ENCODE measurements around the gene DHX9.

DNA sequence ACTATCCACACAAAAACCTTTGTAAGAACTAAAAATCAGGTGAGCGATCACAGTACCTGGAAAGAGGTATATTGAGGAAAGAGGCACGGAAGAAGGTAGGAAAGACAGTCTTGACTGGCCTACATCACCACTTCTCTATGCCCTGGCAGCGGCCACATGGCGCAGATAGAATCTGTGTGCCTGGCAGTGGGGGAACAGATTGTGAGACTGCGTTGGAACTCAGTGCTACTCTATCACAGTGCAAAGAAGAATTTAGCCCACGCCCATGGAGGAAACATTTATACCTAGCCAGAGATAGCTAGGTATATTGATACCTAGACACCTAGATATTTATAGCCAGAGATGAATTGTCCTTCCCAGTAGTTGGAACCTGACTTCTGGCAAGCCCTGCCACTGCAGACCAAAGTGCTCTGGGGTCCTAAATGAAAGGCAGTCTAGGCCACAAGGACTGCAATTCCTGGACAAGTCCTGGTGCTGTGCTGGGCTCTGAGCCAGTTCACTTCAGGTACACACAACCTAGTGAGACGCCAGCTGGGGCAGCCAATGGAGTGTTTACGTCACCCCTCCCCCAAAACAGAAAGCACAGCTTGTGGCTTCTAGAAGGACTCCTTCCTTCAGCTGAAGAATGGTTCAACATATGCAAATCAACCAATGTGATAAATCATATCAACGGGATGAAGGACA, 51.9 kb downstream of the DHX9 start:
- TF ChIP-seq, protein P1, sequence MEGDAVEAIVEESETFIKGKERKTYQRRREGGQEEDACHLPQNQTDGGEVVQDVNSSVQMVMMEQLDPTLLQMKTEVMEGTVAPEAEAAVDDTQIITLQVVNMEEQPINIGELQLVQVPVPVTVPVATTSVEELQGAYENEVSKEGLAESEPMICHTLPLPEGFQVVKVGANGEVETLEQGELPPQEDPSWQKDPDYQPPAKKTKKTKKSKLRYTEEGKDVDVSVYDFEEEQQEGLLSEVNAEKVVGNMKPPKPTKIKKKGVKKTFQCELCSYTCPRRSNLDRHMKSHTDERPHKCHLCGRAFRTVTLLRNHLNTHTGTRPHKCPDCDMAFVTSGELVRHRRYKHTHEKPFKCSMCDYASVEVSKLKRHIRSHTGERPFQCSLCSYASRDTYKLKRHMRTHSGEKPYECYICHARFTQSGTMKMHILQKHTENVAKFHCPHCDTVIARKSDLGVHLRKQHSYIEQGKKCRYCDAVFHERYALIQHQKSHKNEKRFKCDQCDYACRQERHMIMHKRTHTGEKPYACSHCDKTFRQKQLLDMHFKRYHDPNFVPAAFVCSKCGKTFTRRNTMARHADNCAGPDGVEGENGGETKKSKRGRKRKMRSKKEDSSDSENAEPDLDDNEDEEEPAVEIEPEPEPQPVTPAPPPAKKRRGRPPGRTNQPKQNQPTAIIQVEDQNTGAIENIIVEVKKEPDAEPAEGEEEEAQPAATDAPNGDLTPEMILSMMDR (conservative IDR thresholded peaks at IDR 0.05; ENCODE audit: low read depth, low read length) = no peak
- no peak for TF ChIP-seq EZH2phosphoT487 (IDR thresholded peaks at IDR 0.05; ENCODE audit: borderline replicate concordance, low read length)

Data from PC-3 (cell line).